Spleen (tissue), 11 donors: Measurements from ENCODE around the gene MSANTD2. TPM values are rescaled to one million over a fixed set of nuclear protein-coding genes. Genes with fewer than 3 reads are reported as not detected.

Experiments used
- DNase-seq: peaks from one replicate; pipeline ENCODE4 v3.0.0-alpha.2; 2020
- H3K27ac ChIP-seq, 8 donors: fragments of 200-600 bp; sonication (generic) in 7 of 8; 1 replicate in 4 of 8; 2 replicates in 4 of 8; pipeline versions ENCODE4 v1.5.0 to v1.8.0; 2016 to 2021; ENCODE audit warnings: inconsistent platforms in 4 of 8, mild to moderate bottlenecking in 4 of 8, moderate library complexity in 1 of 8
- H3K27me3 ChIP-seq, 7 donors: fragments of 200-600 bp; sonication (generic) in 6 of 7; replicated peaks in 1 of 7; 1 replicate in 4 of 7; 2 replicates in 3 of 7; pipeline versions ENCODE4 v1.5.0 to v1.8.0; 2016 to 2021; ENCODE audit warnings: inconsistent platforms in 3 of 7, mild to moderate bottlenecking in 1 of 7
- H3K36me3 ChIP-seq, 6 donors: fragments of 200-600 bp; sonication (generic) in 5 of 6; 1 replicate in 4 of 6; 2 replicates in 2 of 6; pipeline versions ENCODE4 v1.5.0 to v1.8.0; 2016 to 2021; ENCODE audit warnings: inconsistent platforms in 2 of 6
- H3K4me1 ChIP-seq, 6 donors: fragments of 200-600 bp; sonication (generic) in 5 of 6; 1 replicate in 3 of 6; 2 replicates in 3 of 6; pipeline versions ENCODE4 v1.5.0 to v1.8.0; 2016 to 2021; ENCODE audit warnings: inconsistent platforms in 3 of 6
- H3K4me3 ChIP-seq, 8 donors: fragments of 200-600 bp; sonication (generic) in 7 of 8; 1 replicate in 4 of 8; 2 replicates in 4 of 8; pipeline versions ENCODE4 v1.5.0 to v1.8.0; 2016 to 2021; ENCODE audit warnings: inconsistent platforms in 4 of 8, mild to moderate bottlenecking in 4 of 8, moderate library complexity in 2 of 8
- H3K9me3 ChIP-seq, 8 donors: fragments of 200-600 bp; sonication (generic) in 7 of 8; 1 replicate in 4 of 8; 2 replicates in 4 of 8; pipeline versions ENCODE4 v1.5.0 to v1.8.0; 2016 to 2021; ENCODE audit warnings: inconsistent platforms in 4 of 8
- POLR2A ChIP-seq, 3 donors: fragments of 450-650 bp; IDR thresholded peaks; one replicate each; pipeline ENCODE4 v1.5.1; 2017; ENCODE audit warnings: antibody characterized with exemption in 3 of 3, mild to moderate bottlenecking in 1 of 3
- POLR2AphosphoS5 ChIP-seq, 3 donors: sonication (generic); formaldehyde crosslinking; IDR thresholded peaks; one replicate each; pipeline ENCODE4 v1.5.1; 2017; ENCODE audit warnings: antibody characterized with exemption in 3 of 3
- WGBS, 5 donors: extraction: QIAGEN DNeasy Blood & Tissue Kit in 3 of 5; methylation state at CpG; one replicate each; pipeline versions ENCODE4 v1.1.5 to v1.1.7; 2013 to 2018; 5-methylcytosine and 5-hydroxymethylcytosine counted together
- intact Hi-C: fragments of 100-400 bp; cut with DNase I; formaldehyde crosslinking; loops from one replicate; pipeline ENCODE4 v1.15.0; 2023; ENCODE audit warnings: low total_unique reads
- polyA plus RNA-seq, 3 donors: library from polyadenylated mRNA; stranded (reverse); fragments of 200-250 nt; gene quantifications; one replicate each; pipeline ENCODE4 v1.2.1, GENCODE V29; 2013
- total RNA-seq, 7 donors: library from RNA; depleted of rRNA in 3 of 7; stranded (reverse); fragments of >200 nt in 3 of 7; fragmentation: NEBNext Ultra II Directional in 4 of 7; extraction: Animal tissue kit (Norgen Biotek cat#: 25700) in 4 of 7; gene quantifications; one replicate each; pipeline versions ENCODE4 v1.1.0 to v1.2.1, GENCODE V29; 2016 to 2021
- TF ChIP-seq, protein P1 (sequence below), 11 experiments: fragments of 200-600 bp in 7 of 11; fragments of 450-650 bp in 4 of 11; sonication (generic) in 4 of 11; IDR thresholded peaks in 8 of 11; conservative IDR thresholded peaks in 3 of 11; 1 replicate in 7 of 11; 2 replicates in 4 of 11; pipeline versions ENCODE4 v1.4.0 to v1.8.0; 2016 to 2021; ENCODE audit warnings: antibody characterized with exemption in 11 of 11, inconsistent platforms in 4 of 11, mild to moderate bottlenecking in 1 of 11
- donor health status: healthy with polysubstance abuse.
- donor health status: DM: no; HTN: no; CAD: no; lungs with moderate emphysema.
- donor health status: DM: no; HTN: no; CAD: no.
- donor health status: Bipolar disorder and iron deficiency.
- donor health status: healthy.
- donor health status: DM: no; HTN: no; CAD: no.
- donor health status: DM: yes; HTN: yes; CAD: no.

MSANTD2 gene
- total and polyA plus RNA-seq, 10 donors, result 9.5 to 25.8 (median 18.8) TPM

DNA sequence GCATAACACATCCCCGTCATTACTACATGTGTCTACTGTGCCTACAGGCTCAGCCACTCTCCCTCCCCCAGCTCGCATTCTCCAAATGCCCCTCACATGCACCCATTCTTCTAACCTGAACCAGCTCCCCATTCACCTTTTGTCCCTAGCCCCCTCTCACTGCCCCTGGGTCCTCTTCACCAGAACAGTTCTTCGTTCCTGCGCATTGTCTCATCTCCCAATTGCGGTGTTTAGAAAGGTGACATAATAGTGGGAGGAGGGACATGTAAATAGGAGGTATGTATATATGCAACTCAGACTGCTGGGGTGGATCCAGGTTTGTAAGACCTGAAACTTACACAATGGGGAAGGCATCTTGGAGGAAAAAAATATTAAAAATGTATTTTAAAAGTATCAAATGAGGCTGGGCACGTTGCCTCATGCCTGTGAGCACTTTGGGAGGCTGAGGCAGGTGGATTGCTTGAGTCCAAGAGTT lies 43.4 kb downstream of the MSANTD2 start:
- Histone ChIP-seq H3K4me3 (no peak overlapping the region), H3K4me1 (peaks cover 27 to 72% (median 49%) of the 10 kb centered on the region in 6 donors), H3K9me3 (no peaks in the 10 kb centered on the region), H3K36me3 (no peaks in the 10 kb centered on the region), H3K27ac (no peak overlapping the region), H3K27me3 (peaks cover 0 to 47% (median 29%) of the 10 kb centered on the region in 7 donors)
- TF ChIP-seq, protein P1, sequence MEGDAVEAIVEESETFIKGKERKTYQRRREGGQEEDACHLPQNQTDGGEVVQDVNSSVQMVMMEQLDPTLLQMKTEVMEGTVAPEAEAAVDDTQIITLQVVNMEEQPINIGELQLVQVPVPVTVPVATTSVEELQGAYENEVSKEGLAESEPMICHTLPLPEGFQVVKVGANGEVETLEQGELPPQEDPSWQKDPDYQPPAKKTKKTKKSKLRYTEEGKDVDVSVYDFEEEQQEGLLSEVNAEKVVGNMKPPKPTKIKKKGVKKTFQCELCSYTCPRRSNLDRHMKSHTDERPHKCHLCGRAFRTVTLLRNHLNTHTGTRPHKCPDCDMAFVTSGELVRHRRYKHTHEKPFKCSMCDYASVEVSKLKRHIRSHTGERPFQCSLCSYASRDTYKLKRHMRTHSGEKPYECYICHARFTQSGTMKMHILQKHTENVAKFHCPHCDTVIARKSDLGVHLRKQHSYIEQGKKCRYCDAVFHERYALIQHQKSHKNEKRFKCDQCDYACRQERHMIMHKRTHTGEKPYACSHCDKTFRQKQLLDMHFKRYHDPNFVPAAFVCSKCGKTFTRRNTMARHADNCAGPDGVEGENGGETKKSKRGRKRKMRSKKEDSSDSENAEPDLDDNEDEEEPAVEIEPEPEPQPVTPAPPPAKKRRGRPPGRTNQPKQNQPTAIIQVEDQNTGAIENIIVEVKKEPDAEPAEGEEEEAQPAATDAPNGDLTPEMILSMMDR (IDR thresholded peaks at IDR 0.05 in 8 of 11, conservative IDR thresholded peaks at IDR 0.05 in 3 of 11), result no peak
- TF ChIP-seq POLR2A (IDR thresholded peaks at IDR 0.05), result no peak
- no peak for TF ChIP-seq POLR2AphosphoS5 (IDR thresholded peaks at IDR 0.05)
- intact Hi-C loops, result no loop called here
- DNase-seq, result no peak
- 84 to 92% (median 90%) methylated on average over 6 of the region's 6 CpGs for WGBS, 5 donors

DNA sequence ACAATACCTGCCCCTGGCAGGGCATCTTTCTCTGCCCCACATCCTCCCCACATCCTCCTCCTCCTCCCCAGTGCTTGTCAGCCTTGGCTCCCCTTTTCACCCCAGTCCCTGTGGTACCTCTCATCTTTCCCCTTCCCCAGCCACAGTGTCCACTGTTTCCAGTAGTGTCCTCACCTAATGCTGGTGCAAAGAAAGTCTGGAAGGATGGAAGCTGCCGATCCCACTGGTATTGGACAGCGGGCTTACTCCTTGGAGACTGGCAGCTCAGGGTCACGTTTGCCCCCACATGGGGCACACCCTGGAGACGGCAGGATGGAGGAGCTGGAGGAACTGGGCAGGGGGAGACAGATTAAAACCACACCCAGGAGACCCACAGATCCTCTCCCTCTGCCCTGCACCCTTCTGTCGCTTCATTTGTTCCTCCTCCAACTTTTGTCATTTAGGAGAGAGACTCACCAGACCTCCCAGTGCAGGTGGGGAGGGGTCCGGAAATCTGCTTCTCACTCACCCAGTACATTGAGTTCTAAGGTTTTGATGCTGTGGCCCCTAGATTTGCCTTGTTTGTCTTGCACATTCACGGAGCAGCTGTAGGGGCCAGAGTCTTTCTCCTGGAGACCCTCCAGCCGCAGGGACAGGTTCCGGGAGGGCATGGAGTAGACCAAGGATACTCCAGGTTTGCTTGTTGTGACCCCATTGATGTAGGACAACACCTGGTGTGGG lies 44.0 kb downstream of the MSANTD2 start:
- no peak overlapping the region for H3K27ac ChIP-seq
- peaks cover 0 to 47% (median 24%) of the 10 kb centered on the region in 7 donors for H3K27me3 ChIP-seq
- intact Hi-C loops, result no loop called here

DNA sequence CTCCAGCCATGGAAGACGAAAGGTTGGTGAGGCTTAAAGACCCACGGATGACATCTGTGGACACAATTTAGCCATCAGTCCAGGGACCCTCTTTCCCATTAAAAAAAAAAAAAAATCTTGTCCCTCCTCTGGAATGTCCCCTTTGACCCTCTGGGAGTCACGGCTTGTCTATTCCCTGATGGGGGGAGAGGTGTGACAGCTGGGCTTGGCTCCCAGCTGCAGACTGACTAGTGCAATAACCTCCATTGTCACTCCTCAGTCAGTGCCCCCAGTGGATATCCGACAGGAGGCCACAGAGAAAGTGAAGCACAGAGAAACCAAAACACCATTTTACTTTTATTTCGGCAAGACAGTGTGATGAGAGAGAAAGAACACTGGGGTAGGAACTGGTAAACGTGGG lies 45.5 kb downstream of the MSANTD2 start:
- intact Hi-C loops, result no loop called here
- no peaks in the 10 kb centered on the region for H3K36me3 ChIP-seq
- TF ChIP-seq POLR2AphosphoS5 (IDR thresholded peaks at IDR 0.05) (no peak), POLR2A (IDR thresholded peaks at IDR 0.05) (no peak)
- TF ChIP-seq, protein P1 (IDR thresholded peaks at IDR 0.05 in 8 of 11, conservative IDR thresholded peaks at IDR 0.05 in 3 of 11), result no peak
- DNase-seq, result no peak
- H3K27me3 ChIP-seq, result peaks cover 0 to 33% (median 10%) of the 10 kb centered on the region in 7 donors
- no peak overlapping the region for H3K27ac ChIP-seq
- no peaks in the 10 kb centered on the region for H3K9me3 ChIP-seq
- no peak overlapping the region for H3K4me3 ChIP-seq
- H3K4me1 ChIP-seq, result peaks cover 10 to 64% (median 38%) of the 10 kb centered on the region in 6 donors
- WGBS, 5 donors, result 79 to 91% (median 83%) methylated on average over 6 of the region's 6 CpGs

More for the DNA sequence above, 44.0 kb downstream of the MSANTD2 start:
- 71 to 88% (median 86%) methylated on average over 7 to 9 of the region's 9 CpGs for WGBS, 5 donors
- TF ChIP-seq POLR2A (IDR thresholded peaks at IDR 0.05) (no peak), POLR2AphosphoS5 (IDR thresholded peaks at IDR 0.05) (no peak)
- TF ChIP-seq, protein P1 (IDR thresholded peaks at IDR 0.05 in 8 of 11, conservative IDR thresholded peaks at IDR 0.05 in 3 of 11), result no peak
- no peak for DNase-seq
- Histone ChIP-seq H3K4me3 (no peak overlapping the region), H3K4me1 (peaks cover 25 to 72% (median 47%) of the 10 kb centered on the region in 6 donors), H3K36me3 (no peaks in the 10 kb centered on the region), H3K9me3 (no peaks in the 10 kb centered on the region)

DNA sequence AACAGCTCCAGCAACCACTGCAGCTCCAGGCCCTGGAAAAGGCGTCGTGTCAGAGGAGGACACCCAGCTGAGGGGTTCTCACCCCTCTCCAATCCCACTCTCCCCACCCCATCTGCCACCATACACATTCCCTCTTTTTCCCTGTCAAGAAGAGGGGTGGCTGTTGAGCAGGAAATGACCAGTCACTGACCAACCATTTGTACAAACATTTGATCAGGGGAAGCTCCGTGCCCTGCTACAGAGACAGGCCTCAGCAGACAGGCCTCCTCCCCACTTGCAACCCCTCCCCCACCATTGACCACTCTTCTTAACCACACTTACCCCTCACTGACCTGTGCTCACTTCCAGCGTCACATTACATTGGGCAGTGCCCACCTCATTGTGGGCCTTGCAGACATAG lies 45.9 kb downstream of the MSANTD2 start:
- Histone ChIP-seq H3K9me3 (no peaks in the 10 kb centered on the region), H3K36me3 (no peaks in the 10 kb centered on the region), H3K27ac (no peak overlapping the region), H3K27me3 (peaks cover 0 to 29% (median 6%) of the 10 kb centered on the region in 7 donors), H3K4me1 (peaks cover 9 to 64% (median 38%) of the 10 kb centered on the region in 6 donors), H3K4me3 (no peak overlapping the region)
- intact Hi-C loops, result no loop called here
- TF ChIP-seq, protein P1 (IDR thresholded peaks at IDR 0.05 in 8 of 11, conservative IDR thresholded peaks at IDR 0.05 in 3 of 11), result no peak
- TF ChIP-seq POLR2AphosphoS5 (IDR thresholded peaks at IDR 0.05) (no peak), POLR2A (IDR thresholded peaks at IDR 0.05) (no peak)
- 83 to 95% (median 85%) methylated on average over 4 of the region's 4 CpGs for WGBS, 5 donors
- no peak for DNase-seq
